Stimulated activated CD8-positive, alpha-beta memory T cell treated with anti-CD3 and anti-CD28 coated beads, Interleukin-4, amount 100 ng/mL, for 4 hours (primary cell): Measurements from ENCODE around the gene AGTRAP.

Source experiments
- DNase-seq, 2 donors: peaks; one replicate each; pipeline ENCODE4 v3.0.0-alpha.2; 2020; ENCODE audit warnings: low read depth in 2 of 2, low spot score in 1 of 2

The AGTRAP gene

DNA sequence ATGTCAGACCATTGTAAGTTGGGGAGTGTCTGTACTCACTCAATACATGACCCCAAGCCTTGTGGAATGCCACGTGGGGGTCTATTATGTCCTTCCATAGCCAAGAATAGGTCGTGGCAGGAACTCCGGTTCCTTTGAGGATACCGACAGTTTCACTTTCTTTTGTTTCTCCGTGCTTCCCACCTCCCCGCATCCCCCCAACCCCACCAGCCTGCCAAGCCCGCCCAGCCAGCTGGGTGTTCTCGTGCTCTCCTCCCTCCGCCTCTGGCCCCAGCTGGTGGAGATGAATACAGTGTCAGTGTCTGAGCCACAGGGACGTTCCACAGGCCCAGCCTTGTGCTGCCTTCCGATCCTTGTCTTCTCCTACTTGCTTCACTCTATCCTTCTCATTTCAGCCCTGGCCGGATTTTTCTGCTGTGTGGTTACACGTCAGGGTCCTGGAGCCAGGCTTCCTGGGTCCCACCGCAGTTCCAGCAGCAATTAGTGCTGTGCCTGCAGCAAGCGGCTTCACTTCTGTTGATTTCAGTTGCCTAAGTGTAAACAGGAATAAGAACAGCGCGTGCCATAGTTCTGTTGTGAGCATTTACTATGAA, 4.1 kb upstream of the AGTRAP start:
- DNase-seq, result no peak

GRCh38 chr1:11733306-11733705, 2.6 kb upstream of the AGTRAP start:
- DNase-seq, result no peak

- no peak for DNase-seq
Observed at GRCh38 chr1:11735531-11735853, 444 bp upstream of the AGTRAP start.

DNA sequence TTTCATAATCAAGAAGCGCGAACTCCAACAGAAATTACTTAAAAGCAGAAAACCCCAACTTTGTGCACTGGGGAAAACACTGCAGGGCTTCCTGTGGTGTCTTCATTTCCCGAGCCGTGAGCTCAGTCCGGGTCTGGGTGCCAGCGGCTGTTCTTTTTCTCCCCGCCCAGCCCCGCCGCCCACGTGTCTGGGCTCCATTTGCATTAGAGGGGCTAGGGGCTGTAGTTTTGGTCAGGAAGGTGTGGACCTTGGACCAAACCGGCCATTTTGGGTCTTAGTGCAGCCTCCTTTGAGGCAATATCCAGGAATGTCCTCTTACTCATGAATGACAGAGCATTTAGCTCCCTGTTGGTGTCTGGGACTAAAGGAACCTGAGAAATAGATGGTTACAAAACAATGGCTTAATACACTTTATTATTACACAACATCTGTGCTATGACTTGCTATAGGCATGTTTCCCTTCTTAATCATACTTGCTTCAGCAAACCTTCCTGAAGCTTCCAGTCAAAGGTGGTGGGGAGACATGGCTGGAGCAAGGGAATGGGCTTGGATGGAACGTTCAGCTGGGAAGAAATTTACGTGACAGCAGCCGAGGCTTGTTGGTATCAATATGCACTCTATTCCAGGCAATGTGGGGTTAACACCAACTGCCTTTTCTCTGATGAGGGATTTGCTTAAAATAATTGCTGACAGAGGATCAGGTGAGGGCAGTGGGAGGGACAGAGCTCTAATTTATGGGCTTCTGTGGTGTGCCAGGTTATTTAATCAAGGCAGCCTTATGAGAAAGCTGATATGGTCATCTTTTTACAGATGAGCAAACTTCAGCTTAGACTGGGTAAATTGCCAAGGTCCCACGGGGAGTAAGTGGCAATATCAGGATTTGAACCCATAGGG, 1.1 kb downstream of the AGTRAP start:
- DNase-seq, result no peak

DNA sequence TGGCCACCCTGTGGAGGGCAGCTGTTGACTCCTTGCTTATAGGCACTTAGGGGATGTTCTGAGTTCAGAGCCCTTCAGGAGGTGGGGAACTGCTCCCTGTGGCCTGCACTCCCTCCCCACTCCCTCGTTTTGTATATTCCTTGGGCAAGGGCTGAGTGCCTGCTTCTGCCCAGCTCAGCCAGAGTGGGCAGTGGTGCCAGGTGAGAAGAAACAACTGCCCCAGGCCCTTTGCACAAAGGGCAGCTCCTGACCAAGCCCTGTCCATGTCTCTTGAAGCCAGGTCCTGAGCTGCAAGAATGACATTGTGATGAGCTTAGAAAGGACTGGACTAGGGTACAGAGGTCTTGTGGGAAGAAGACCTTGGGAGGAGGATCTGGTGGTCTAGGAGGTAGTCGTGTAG, 2.2 kb downstream of the AGTRAP start:
- no peak for DNase-seq

DNA sequence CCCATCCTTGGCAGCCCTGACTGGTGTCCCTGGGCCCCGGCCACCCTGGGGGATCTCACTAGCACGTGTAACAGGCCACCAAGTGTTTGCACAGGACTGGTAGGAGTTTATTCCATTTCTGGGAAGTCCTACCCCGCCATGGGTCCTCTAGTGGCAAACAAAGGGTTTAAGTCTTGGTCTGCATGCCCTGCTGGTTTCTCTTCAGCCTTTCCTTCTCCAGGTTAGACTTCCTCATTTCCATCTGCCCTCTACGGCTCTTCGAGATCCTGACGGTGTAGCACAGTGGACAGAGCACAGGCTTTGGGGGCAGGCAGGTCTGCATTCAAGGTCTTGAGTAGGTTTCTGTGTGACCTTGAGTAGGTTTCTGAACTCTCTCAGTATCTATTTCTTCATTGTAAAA, 2.8 kb downstream of the AGTRAP start:
- no peak for DNase-seq

- no peak for DNase-seq
Observed at GRCh38 chr1:11740258-11741192, 4.6 kb downstream of the AGTRAP start.

GRCh38 chr1:11741482-11741881, 5.5 kb downstream of the AGTRAP start:
- DNase-seq, result no peak

GRCh38 chr1:11741919-11742558, 6.1 kb downstream of the AGTRAP start:
- DNase-seq, result no peak

DNA sequence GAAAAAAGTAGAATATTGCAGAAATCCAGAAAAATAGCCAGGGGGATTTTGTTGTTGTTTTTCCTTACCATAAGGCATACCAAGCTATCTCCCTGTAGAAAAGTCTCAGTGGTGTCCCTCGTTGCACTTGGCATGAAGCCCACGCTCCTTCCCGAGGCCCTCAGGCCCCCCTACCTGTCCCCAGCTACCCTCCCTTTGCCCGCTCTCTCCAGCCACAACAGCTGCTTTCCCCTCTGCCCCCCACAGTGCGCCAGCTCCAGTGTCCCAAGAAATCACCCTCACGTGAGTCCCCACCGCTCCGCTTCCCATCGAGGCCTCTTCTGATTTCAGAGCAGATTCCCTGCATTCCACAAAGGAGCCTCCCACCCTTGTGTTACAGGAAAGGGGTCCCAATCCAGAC, 8.4 kb downstream of the AGTRAP start:
- DNase-seq, result no peak

DNA sequence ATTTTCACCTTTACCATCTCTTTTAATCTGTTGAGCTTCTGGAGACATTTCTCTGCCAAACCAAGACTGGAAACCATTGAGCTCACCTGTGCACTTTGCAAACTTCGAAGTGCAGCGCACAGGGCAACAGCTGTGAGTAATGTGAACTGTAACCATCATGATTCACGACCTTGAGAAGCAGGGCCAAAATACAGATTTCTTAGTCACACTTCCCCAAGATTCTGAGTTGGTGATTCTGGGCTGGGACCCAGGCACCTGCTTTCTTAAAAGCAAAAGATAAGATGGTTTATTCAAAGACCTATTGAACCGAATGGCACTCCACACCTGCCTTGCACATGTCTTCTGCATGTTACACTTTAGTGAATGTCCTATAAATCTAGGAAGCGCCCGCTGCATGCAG, 10.2 kb downstream of the AGTRAP start:
- no peak for DNase-seq

DNA sequence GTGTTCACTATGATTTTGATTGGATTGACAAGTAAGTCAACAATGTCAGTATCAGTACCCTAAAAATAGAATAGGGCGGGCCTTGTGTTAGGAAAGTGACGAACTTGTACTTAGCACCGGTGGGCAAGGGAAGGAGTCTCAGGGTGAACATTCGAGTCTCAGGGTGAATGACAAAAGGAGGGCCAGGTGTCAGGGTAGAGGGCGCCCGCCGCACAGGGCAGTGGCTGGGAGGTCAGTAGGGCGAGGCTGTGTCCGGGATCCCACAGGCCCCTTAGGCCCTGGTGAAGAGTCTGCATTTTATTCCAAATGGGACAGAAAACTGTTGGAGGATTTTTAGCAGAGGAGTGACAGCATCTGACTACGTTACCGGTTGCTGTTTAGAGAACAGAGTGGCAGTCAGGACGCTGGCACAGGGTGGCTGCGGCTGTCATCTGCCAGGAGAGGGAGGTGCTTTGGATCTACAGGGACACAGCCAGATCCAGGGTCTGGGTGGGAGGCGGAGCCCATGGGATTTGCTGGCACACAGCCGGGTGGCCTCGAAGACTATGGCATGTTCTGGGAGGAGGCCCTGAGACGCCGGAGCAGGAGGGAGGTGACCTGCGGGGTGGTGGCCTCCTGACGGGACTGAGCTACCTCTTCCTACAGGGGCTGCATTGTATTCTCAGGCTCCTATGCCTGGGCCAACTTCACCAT, 11.0 kb downstream of the AGTRAP start:
- DNase-seq, result no peak

GRCh38 chr1:11748294-11749202, 12.6 kb downstream of the AGTRAP start:
- DNase-seq, result no peak

DNA sequence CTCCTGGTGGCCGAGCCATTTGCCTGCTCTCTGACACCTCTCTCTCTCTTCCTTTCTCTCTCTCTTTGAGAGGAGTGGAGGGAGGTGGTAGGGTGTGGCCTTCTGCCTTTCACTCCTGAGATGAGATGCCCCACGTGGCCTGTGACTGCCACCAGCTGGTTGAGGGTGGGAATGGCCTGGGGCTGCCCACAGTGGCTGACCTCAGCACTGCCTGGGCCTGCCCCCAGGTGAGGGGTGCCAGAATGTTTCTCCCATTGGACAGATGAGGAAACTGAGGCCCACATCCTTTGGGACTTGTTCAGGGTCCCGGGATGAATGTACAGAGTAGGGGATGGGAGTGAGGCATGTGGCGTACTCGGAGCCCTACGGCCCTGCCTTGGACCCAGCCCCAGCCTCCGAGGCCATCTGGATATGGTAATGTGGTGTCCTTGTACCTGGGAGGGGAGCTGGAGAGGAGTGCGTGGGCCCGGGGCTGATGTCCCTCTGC, 13.3 kb downstream of the AGTRAP start:
- no peak for DNase-seq

GRCh38 chr1:11749996-11750395, 14.1 kb downstream of the AGTRAP start:
- no peak for DNase-seq

DNA sequence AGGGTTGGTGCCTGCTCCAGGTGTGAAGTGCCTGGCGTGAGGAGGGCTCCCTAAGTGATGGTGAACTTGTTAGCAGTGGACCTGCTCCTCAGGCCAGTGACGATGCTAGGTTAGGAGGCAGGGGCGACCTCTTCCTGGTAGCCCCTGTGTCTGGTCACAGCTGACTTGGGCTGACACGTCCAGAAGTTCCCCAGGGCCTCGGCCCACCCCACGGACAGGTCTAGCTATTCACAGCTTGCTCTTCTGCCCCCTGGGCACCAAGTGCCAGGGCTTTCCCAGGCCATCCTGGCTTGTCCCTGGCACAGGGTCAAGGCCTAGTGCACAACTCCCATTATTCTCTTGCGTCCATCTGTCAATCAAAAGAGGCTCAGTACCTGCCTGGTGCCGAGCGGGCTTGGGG, 15.2 kb downstream of the AGTRAP start:
- DNase-seq, result no peak

DNA sequence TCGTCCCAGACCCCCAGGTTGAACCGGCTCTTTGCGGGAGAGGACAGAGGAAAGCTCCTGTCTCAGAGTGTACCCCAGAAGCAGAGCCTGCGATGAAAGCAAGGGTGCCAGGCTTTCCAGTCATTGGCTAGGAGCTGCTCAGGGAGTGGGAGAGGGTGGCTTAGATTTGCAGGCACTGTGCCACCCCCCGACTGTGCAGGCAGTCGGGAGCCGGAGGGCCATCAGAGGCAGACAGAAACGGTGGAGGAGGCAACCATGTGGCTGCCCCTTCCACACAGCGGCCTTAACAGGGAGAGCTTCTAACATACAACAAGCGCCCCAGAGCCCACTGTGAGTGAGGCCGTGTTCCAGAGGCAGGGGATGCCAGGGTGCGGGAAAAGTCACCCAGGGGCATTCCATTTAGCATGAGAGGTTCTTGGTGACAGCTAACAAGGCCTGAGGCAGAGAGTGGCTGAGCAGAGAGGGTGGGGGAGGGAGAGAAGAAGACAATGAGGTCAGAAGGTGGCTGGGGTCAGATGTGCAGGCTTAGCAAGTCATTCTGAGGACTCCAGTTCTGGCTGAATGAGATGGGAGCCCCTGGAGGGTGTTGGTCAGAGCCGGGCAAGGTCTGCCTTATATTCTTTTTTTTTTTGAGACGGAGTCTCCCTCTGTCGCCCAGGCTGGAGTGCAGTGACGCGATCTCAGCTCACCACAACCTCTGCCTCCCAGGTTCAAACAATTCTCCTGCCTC, 16.6 kb downstream of the AGTRAP start:
- no peak for DNase-seq

GRCh38 chr1:11753555-11754208, 17.7 kb downstream of the AGTRAP start:
- DNase-seq, result no peak
